ENCODE data around the gene CDH13. TPM values are rescaled to one million over a fixed set of nuclear protein-coding genes. Genes with fewer than 3 reads are reported as not detected.

Gene CDH13
- total RNA-seq, 1 donor from 2014 or later, result 22.9 TPM

- DNase-seq (ENCODE audit: low read depth), result no peak
These were observed 618.3 kb downstream of the CDH13 start for GRCh38 chr16:83245061-83245460.

GRCh38 chr16:83247767-83248372 is 621.1 kb downstream of the CDH13 start:
- no peak for DNase-seq (ENCODE audit: low read depth)

- DNase-seq (ENCODE audit: low read depth), result no peak
These were observed 622.1 kb downstream of the CDH13 start for GRCh38 chr16:83248735-83249463.

- DNase-seq (ENCODE audit: low read depth), result no peak
These were observed 626.8 kb downstream of the CDH13 start for GRCh38 chr16:83253521-83253920.

- no peak for DNase-seq (ENCODE audit: low read depth)
These were observed 631.7 kb downstream of the CDH13 start for GRCh38 chr16:83258366-83258928.

GRCh38 chr16:83266848-83267553 is 640.2 kb downstream of the CDH13 start:
- no peak for DNase-seq (ENCODE audit: low read depth)

- no peak for DNase-seq (ENCODE audit: low read depth)
These were observed 641.4 kb downstream of the CDH13 start for GRCh38 chr16:83268169-83268568.

- no peak for DNase-seq (ENCODE audit: low read depth)
These were observed 642.3 kb downstream of the CDH13 start for GRCh38 chr16:83269048-83269447.

- no peak for DNase-seq (ENCODE audit: low read depth)
These were observed 642.8 kb downstream of the CDH13 start for GRCh38 chr16:83269541-83269940.

- no peak for DNase-seq (ENCODE audit: low read depth)
These were observed 643.3 kb downstream of the CDH13 start for GRCh38 chr16:83270061-83270460.

GRCh38 chr16:83270640-83271039 is 643.9 kb downstream of the CDH13 start:
- no peak for DNase-seq (ENCODE audit: low read depth)

GRCh38 chr16:83271123-83271522 is 644.4 kb downstream of the CDH13 start:
- no peak for DNase-seq (ENCODE audit: low read depth)

GRCh38 chr16:83271970-83272575 is 645.3 kb downstream of the CDH13 start:
- DNase-seq (ENCODE audit: low read depth), result no peak

GRCh38 chr16:83272843-83273242 is 646.1 kb downstream of the CDH13 start:
- no peak for DNase-seq (ENCODE audit: low read depth)

- DNase-seq (ENCODE audit: low read depth), result no peak
These were observed 646.9 kb downstream of the CDH13 start for GRCh38 chr16:83273504-83274173.

- no peak for DNase-seq (ENCODE audit: low read depth)
These were observed 652.5 kb downstream of the CDH13 start for GRCh38 chr16:83279251-83279650.

- no peak for DNase-seq (ENCODE audit: low read depth)
These were observed 659.2 kb downstream of the CDH13 start for GRCh38 chr16:83285921-83286320.

GRCh38 chr16:83296505-83296904 is 669.7 kb downstream of the CDH13 start:
- DNase-seq (ENCODE audit: low read depth), result no peak

- DNase-seq (ENCODE audit: low read depth), result no peak
These were observed 671.8 kb downstream of the CDH13 start for GRCh38 chr16:83298541-83298940.

- DNase-seq (ENCODE audit: low read depth), result no peak
These were observed 673.6 kb downstream of the CDH13 start for GRCh38 chr16:83300326-83300725.

- no peak for DNase-seq (ENCODE audit: low read depth)
These were observed 675.2 kb downstream of the CDH13 start for GRCh38 chr16:83301971-83302370.

- no peak for DNase-seq (ENCODE audit: low read depth)
These were observed 676.1 kb downstream of the CDH13 start for GRCh38 chr16:83302853-83303252.
